Measurements from ENCODE around the gene DTWD1.

DNA sequence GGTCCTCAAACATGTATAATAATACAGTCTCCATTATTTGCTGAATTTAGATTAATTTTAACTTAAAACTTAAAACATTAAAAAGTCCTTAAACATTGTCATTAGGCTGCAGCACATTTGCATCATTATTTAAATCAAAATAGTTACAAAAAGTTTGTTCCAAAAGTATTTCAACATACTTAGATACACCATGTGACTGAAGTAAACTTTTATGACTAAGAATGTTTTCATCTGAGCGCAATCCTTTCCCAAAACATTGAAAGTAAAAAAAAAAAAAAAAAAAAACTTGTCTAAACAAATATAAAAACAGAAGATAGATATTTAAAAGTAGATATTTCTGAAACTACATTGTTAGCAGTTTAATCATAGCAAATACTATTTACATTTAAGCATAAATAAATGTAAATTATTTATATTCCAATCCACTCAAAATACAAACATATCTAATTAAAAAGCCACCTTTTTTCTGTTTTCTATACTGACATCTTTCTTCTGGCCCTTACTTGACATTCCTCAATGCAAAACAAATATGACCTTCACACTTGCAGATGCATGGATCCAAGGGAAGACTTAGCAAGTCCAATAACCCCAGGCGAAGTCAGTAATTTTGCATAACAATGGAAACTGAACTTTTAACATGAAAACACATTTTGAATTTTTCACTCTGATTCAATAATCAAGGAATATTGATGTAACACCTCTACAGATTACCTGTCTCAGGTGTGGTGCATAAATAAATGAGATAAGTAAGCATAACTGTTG is 10.5 kb upstream of the DTWD1 start:
- TF ChIP-seq ATF7 (IDR thresholded peaks at IDR 0.05; ENCODE audit: low read depth) (no peak), CHD1 (IDR thresholded peaks at IDR 0.05; ENCODE audit: low read depth, low read length) (no peak), HDAC2 (IDR thresholded peaks at IDR 0.05) (no peak), TAF1 (IDR thresholded peaks at IDR 0.05; ENCODE audit: borderline replicate concordance, low read depth, low read length) (no peak), EZH2 (IDR thresholded peaks at IDR 0.05; ENCODE audit: borderline replicate concordance, control insufficient read depth, low read depth, low read length) (no peak), SIX5 (IDR thresholded peaks at IDR 0.05; ENCODE audit: low read depth, low read length, severe bottlenecking) (no peak)
- TF ChIP-seq, protein P1, sequence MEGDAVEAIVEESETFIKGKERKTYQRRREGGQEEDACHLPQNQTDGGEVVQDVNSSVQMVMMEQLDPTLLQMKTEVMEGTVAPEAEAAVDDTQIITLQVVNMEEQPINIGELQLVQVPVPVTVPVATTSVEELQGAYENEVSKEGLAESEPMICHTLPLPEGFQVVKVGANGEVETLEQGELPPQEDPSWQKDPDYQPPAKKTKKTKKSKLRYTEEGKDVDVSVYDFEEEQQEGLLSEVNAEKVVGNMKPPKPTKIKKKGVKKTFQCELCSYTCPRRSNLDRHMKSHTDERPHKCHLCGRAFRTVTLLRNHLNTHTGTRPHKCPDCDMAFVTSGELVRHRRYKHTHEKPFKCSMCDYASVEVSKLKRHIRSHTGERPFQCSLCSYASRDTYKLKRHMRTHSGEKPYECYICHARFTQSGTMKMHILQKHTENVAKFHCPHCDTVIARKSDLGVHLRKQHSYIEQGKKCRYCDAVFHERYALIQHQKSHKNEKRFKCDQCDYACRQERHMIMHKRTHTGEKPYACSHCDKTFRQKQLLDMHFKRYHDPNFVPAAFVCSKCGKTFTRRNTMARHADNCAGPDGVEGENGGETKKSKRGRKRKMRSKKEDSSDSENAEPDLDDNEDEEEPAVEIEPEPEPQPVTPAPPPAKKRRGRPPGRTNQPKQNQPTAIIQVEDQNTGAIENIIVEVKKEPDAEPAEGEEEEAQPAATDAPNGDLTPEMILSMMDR (IDR thresholded peaks at IDR 0.05 in 2 of 3, conservative IDR thresholded peaks at IDR 0.05 in 1 of 3; ENCODE audit: control insufficient read depth in 2 of 3, extremely low read depth in 1 of 3, insufficient read depth in 1 of 3, low read depth in 3 of 3, low read length in 3 of 3), result no peak

Data from GM12878 (cell line).